Breast epithelium (tissue), 3 donors: ENCODE measurements around the gene ATP8B3.

Experiments
- CTCF ChIP-seq, 3 donors: fragments of 450-650 bp; IDR thresholded peaks; one replicate each; pipeline ENCODE4 v1.5.1; 2016 to 2017; ENCODE audit warnings: antibody characterized with exemption in 3 of 3, mild to moderate bottlenecking in 3 of 3, moderate library complexity in 3 of 3
- POLR2A ChIP-seq: fragments of 450-650 bp; IDR thresholded peaks from one replicate; pipeline ENCODE4 v1.6.1; 2016; ENCODE audit warnings: antibody characterized with exemption, mild to moderate bottlenecking, moderate library complexity
- POLR2AphosphoS5 ChIP-seq, 3 donors: sonication (generic); formaldehyde crosslinking; IDR thresholded peaks; one replicate each; pipeline ENCODE4 v1.6.1; 2017; ENCODE audit warnings: antibody characterized with exemption in 3 of 3

DNA sequence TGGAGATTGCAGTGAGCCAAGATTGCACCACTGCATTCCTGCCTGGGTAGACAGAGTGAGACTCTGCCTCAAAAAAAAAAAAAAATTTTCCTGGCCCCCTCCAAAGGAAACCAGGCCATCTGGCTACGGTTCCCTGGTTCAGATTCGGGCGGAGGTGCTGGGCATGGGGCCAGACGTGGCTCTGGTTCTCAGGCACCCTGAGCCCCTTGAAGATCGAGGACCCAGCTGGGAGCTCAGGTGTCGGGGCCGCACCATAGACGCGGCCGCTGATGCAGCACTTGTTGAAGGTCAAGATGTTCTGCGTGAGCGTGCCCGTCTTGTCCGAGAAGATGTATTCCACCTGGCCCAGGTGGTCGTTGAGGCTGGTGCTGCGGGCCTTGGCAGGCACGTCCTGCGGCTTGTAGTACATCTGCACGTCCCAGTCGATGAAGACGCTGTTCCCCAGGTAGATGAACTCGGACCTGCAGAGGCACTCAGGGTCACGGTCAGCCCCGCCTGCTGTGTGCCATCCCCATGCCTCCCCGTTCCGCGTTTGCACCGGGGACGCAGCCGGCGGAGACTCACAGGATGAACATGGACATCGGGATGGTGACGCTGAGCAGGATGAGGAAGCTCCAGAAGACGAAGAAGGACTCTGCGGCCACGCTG is 12.3 kb downstream of the ATP8B3 start:
- TF ChIP-seq CTCF (IDR thresholded peaks at IDR 0.05) = no peak
- no peak for TF ChIP-seq POLR2AphosphoS5 (IDR thresholded peaks at IDR 0.05)
- TF ChIP-seq POLR2A = no peak
